HG03196 (cell line): Measurements from ENCODE around the gene SPC25.

Experiments used
- ATAC-seq: cut with Tn5 transposase; IDR thresholded peaks from one replicate; pipeline ENCODE4 v1.9.1; 2021; ENCODE audit not compliant: unreplicated experiment

Gene SPC25

GRCh38 chr2:168848225-168848624 is 42.0 kb downstream of the SPC25 start:
- ATAC-seq: no peak

GRCh38 chr2:168843253-168843652 is 47.0 kb downstream of the SPC25 start:
- no peak for ATAC-seq

- ATAC-seq: no peak
These were observed 48.8 kb downstream of the SPC25 start for GRCh38 chr2:168841445-168841844.

GRCh38 chr2:168835969-168836368 is 54.3 kb downstream of the SPC25 start:
- no peak for ATAC-seq

- ATAC-seq: no peak
These were observed 58.6 kb downstream of the SPC25 start for GRCh38 chr2:168831662-168832061.

GRCh38 chr2:168830958-168831357 is 59.3 kb downstream of the SPC25 start:
- ATAC-seq: no peak

- ATAC-seq: no peak
These were observed 65.1 kb downstream of the SPC25 start for GRCh38 chr2:168825126-168825525.

- ATAC-seq: no peak
These were observed 68.2 kb downstream of the SPC25 start for GRCh38 chr2:168821992-168822391.

- ATAC-seq: no peak
These were observed 68.7 kb downstream of the SPC25 start for GRCh38 chr2:168821577-168821976.
